SK-N-MC (cell line): Measurements from ENCODE around the gene RNF187.
"Not testable (repeated sequence)": the region's sequence is repeated elsewhere in the genome, so short reads cannot be mapped to it uniquely, and the experiment has no call there.

Experiments used
- DNase-seq: peaks from one replicate; pipeline ENCODE4 v3.0.0-alpha.2; 2011; ENCODE audit warnings: low read depth, low spot score
- H3K27ac ChIP-seq: fragments of 200-600 bp; sonication (generic); 2 replicates; pipeline ENCODE4 v1.5.1; 2016; ENCODE audit warnings: mixed run types
- H3K36me3 ChIP-seq: fragments of 200-600 bp; sonication (generic); 2 replicates; pipeline ENCODE4 v1.6.1; 2017; ENCODE audit warnings: antibody characterized with exemption, low read length, mixed read lengths; ENCODE audit not compliant: insufficient read depth
- H3K4me3 ChIP-seq: fragments of 200-600 bp; sonication (generic); 2 replicates; pipeline ENCODE4 v1.5.1; 2016
- H3K9ac ChIP-seq: fragments of 200-600 bp; sonication (generic); 2 replicates; pipeline ENCODE4 v1.8.0; 2017; ENCODE audit warnings: mixed run types, mixed read lengths; ENCODE audit not compliant: insufficient read length
- H3K9me3 ChIP-seq: fragments of 200-600 bp; sonication (generic); 2 replicates; pipeline ENCODE4 v1.6.1; 2017; ENCODE audit warnings: low read depth, mild to moderate bottlenecking, antibody characterized with exemption, low read length, moderate library complexity, mixed read lengths
- EZH2 ChIP-seq: fragments of 200-600 bp; sonication (generic); IDR thresholded peaks from one replicate; pipeline ENCODE4 v1.6.1; 2017; ENCODE audit warnings: antibody characterized with exemption
- FOXP2 ChIP-seq: optimal IDR thresholded peaks from 2 replicates; pipeline ENCODE3; 2011; ENCODE audit warnings: mild to moderate bottlenecking, moderate library complexity; ENCODE audit not compliant: insufficient read depth; ENCODE audit errors: extremely low read length, control extremely low read depth
- POLR2AphosphoS5 ChIP-seq: IDR thresholded peaks from 2 replicates; pipeline ENCODE4 v1.6.1; 2012; ENCODE audit warnings: mild to moderate bottlenecking, low read depth, low read length, borderline replicate concordance

RNF187 gene

GRCh38 chr1:228500143-228500734, 13.1 kb downstream of the RNF187 start:
- Histone ChIP-seq H3K27ac (no peak overlapping the region), H3K9me3 (no peaks in the 10 kb centered on the region), H3K4me3 (no peak overlapping the region), H3K9ac (no peak overlapping the region), H3K36me3 (peaks cover 3% of the 10 kb centered on the region; the same call in 1 of the 2 replicates)
- TF ChIP-seq POLR2AphosphoS5 = no peak
- no peak for TF ChIP-seq FOXP2
- TF ChIP-seq EZH2 = no peak
- DNase-seq = no peak

GRCh38 chr1:228500901-228501871, 14.0 kb downstream of the RNF187 start:
- Histone ChIP-seq H3K36me3 (no peaks in the 10 kb centered on the region), H3K9ac (no peak overlapping the region), H3K9me3 (no peaks in the 10 kb centered on the region), H3K4me3 (peak overlapping the region; percentile 66), H3K27ac (no peak overlapping the region)
- peak; percentile 77 for DNase-seq
- TF ChIP-seq POLR2AphosphoS5 (no peak), EZH2 (no peak), FOXP2 (no peak)

GRCh38 chr1:228502522-228502921, 15.3 kb downstream of the RNF187 start:
- Histone ChIP-seq H3K9ac (no peak overlapping the region), H3K27ac (no peak overlapping the region), H3K4me3 (no peak overlapping the region), H3K9me3 (no peaks in the 10 kb centered on the region), H3K36me3 (no peaks in the 10 kb centered on the region)
- DNase-seq = no peak
- TF ChIP-seq FOXP2 = no peak
- TF ChIP-seq POLR2AphosphoS5 = no peak
- TF ChIP-seq EZH2 = no peak

GRCh38 chr1:228505944-228506343, 18.8 kb downstream of the RNF187 start:
- H3K36me3 ChIP-seq, H3K9ac ChIP-seq, H3K27ac ChIP-seq, DNase-seq, H3K4me3 ChIP-seq, H3K9me3 ChIP-seq: not testable (repeated sequence)

GRCh38 chr1:228507961-228508652, 20.9 kb downstream of the RNF187 start:
- no peak overlapping the region for H3K4me3 ChIP-seq
- H3K36me3 ChIP-seq = no peaks in the 10 kb centered on the region
- TF ChIP-seq POLR2AphosphoS5 (no peak), EZH2 (no peak), FOXP2 (no peak)
- no peak overlapping the region for H3K9ac ChIP-seq
- no peaks in the 10 kb centered on the region for H3K9me3 ChIP-seq
- H3K27ac ChIP-seq = no peak overlapping the region
- DNase-seq = no peak

- no peak overlapping the region for H3K27ac ChIP-seq
- H3K36me3 ChIP-seq = no peaks in the 10 kb centered on the region
- TF ChIP-seq EZH2 (no peak), POLR2AphosphoS5 (no peak), FOXP2 (no peak)
- no peak for DNase-seq
- no peak overlapping the region for H3K4me3 ChIP-seq
- no peaks in the 10 kb centered on the region for H3K9me3 ChIP-seq
- no peak overlapping the region for H3K9ac ChIP-seq
Observed at GRCh38 chr1:228508840-228509415, 21.7 kb downstream of the RNF187 start.

- Histone ChIP-seq H3K27ac (no peak overlapping the region), H3K9me3 (no peaks in the 10 kb centered on the region), H3K4me3 (no peak overlapping the region), H3K9ac (no peak overlapping the region), H3K36me3 (no peaks in the 10 kb centered on the region)
- TF ChIP-seq EZH2 (no peak), FOXP2 (no peak), POLR2AphosphoS5 (no peak)
- no peak for DNase-seq
Observed at GRCh38 chr1:228510101-228510802, 23.1 kb downstream of the RNF187 start.
